Measurements from ENCODE around the gene ABCC4. TPM values are rescaled to one million over a fixed set of nuclear protein-coding genes. Genes with fewer than 3 reads are reported as not detected.

The ABCC4 gene
- total RNA-seq, 6 experiments from 2014 or later: 1.1 to 4.9 (median 3.8) TPM

DNA sequence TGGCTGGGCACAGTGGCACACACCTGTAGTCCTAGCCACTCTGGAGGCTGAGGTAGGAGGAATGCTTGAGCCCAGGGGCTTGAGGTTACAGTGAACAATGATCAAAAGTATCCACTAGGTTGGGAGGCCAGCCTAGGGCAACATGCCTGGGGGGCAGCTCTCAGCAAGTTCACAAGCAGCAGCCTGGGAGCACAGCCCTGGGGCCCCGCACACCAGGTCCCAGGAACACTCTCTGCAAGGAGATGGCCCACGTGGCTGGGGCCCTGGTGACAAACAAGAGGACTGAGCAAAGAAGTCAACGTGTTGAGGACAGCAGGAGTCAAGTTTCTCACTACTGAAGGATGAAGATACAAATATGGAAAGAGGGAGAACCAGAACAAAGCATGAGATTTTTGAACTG lies 39.3 kb downstream of the ABCC4 start:
- no peaks in the 10 kb centered on the region for H3K9me3 ChIP-seq
- DNase-seq: no peak
- no peak overlapping the region for H3K27ac ChIP-seq
- TF ChIP-seq, protein P1, sequence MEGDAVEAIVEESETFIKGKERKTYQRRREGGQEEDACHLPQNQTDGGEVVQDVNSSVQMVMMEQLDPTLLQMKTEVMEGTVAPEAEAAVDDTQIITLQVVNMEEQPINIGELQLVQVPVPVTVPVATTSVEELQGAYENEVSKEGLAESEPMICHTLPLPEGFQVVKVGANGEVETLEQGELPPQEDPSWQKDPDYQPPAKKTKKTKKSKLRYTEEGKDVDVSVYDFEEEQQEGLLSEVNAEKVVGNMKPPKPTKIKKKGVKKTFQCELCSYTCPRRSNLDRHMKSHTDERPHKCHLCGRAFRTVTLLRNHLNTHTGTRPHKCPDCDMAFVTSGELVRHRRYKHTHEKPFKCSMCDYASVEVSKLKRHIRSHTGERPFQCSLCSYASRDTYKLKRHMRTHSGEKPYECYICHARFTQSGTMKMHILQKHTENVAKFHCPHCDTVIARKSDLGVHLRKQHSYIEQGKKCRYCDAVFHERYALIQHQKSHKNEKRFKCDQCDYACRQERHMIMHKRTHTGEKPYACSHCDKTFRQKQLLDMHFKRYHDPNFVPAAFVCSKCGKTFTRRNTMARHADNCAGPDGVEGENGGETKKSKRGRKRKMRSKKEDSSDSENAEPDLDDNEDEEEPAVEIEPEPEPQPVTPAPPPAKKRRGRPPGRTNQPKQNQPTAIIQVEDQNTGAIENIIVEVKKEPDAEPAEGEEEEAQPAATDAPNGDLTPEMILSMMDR (IDR thresholded peaks at IDR 0.05): no peak
- no peak for TF ChIP-seq POLR2A (IDR thresholded peaks at IDR 0.05)
- ATAC-seq: no peak
- no peaks in the 10 kb centered on the region for H3K4me1 ChIP-seq
- no peaks in the 10 kb centered on the region for H3K36me3 ChIP-seq
- 65% methylated on average over 3 of the region's 3 CpGs for WGBS (ENCODE audit: insufficient coverage, low coverage, low lambda C conversion rate, missing lambda C conversion rate)
- intact Hi-C loops (cut with DNase I): no loop called here
- no peak overlapping the region for H3K4me3 ChIP-seq
- H3K27me3 ChIP-seq: no peaks in the 10 kb centered on the region

DNA sequence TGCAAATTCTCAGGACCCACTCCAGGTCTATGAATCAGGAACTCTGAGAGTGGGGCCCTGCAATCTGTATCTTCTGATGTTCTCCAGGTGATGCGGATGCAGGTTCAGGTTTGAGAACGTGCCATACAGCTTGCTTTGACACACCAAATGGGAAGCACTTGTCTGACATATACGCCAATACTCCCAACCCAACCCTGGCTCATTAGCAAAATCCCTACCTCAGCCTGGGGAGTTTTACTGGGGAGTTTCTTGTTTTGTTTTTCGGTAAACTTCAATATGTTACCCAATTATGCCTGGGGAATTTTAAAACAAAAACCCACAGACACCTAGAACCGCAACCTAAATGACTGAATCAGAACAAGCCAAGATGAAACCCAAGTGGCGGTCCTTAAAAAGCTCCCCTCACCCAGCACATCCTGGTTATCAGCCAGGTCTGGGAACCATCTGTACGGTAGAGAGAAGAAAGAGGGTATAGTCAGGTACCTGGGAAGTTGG lies 41.2 kb downstream of the ABCC4 start:
- Histone ChIP-seq H3K4me1 (no peaks in the 10 kb centered on the region), H3K4me3 (no peak overlapping the region), H3K27me3 (no peaks in the 10 kb centered on the region), H3K27ac (no peak overlapping the region), H3K9me3 (no peaks in the 10 kb centered on the region), H3K36me3 (no peaks in the 10 kb centered on the region)
- WGBS (ENCODE audit: insufficient coverage, low coverage, low lambda C conversion rate, missing lambda C conversion rate): 84% methylated on average over 6 of the region's 7 CpGs
- TF ChIP-seq, protein P1 (IDR thresholded peaks at IDR 0.05): no peak
- no peak for TF ChIP-seq POLR2A (IDR thresholded peaks at IDR 0.05)
- ATAC-seq (no peak), DNase-seq (no peak)
- intact Hi-C loops (cut with DNase I): no loop called here

DNA sequence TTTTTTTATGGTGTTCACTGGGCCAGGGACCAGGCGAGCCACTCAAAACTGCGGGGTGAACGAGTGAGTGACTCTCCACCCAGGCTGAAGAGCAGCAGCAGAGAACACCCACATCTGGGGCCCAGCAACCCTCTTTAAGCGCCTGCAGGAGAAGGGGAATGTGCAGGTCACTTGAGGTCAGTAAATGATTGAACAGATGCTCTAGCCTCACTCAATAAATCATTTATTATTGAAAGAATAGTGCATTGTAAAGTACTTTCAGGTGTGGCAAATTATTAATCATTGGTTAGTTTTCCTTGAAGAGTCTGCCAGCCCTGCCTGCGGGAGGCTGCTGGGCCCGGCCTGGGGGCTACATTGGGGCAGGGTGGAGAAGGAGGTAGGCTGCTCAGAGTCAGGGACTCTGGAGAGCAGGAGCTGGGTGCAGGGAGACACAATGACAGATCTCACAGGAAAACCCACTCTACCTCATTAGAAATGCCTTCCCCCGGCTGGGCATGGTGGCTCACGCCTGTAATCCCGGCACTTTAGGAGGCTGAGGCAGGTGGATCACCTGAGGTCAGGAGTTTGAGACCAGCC lies 42.5 kb downstream of the ABCC4 start:
- no peaks in the 10 kb centered on the region for H3K4me1 ChIP-seq
- no peak overlapping the region for H3K27ac ChIP-seq
- no peaks in the 10 kb centered on the region for H3K27me3 ChIP-seq
- no peak overlapping the region for H3K4me3 ChIP-seq
- no peak for TF ChIP-seq POLR2A (IDR thresholded peaks at IDR 0.05)
- TF ChIP-seq, protein P1 (IDR thresholded peaks at IDR 0.05): no peak
- no peaks in the 10 kb centered on the region for H3K9me3 ChIP-seq
- H3K36me3 ChIP-seq: no peaks in the 10 kb centered on the region
- WGBS (ENCODE audit: insufficient coverage, low coverage, low lambda C conversion rate, missing lambda C conversion rate): 64% methylated on average over 6 of the region's 9 CpGs
- DNase-seq: no peak
- intact Hi-C loops (cut with DNase I): no loop called here
- ATAC-seq: peak in 2 of 4 donors; percentile 41 to 49

DNA sequence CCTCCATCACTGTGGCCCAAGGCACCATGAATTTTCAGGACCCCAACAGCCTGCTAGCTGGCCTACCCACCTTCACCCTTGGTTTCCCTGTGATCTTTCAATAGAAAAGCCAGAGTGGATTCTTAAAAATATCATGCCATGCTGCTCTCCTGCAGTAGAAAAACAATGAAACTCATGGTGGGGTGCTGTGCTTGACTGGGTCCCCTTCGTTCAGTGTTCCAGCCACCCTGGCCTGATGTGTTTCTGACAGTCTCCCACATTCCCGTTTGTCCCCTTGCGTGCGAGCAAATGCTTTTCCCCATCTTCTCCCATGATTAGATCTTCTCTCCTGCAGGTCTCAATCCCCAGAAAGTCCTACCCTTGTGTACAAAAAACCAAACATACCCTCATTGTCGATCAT lies 43.2 kb downstream of the ABCC4 start:
- Histone ChIP-seq H3K4me1 (no peaks in the 10 kb centered on the region), H3K27ac (no peak overlapping the region), H3K9me3 (no peaks in the 10 kb centered on the region), H3K4me3 (no peak overlapping the region), H3K27me3 (no peaks in the 10 kb centered on the region), H3K36me3 (no peaks in the 10 kb centered on the region)
- intact Hi-C loops (cut with DNase I): no loop called here
- ATAC-seq (no peak), DNase-seq (no peak)
- 91% methylated on average over 4 of the region's 5 CpGs for WGBS (ENCODE audit: insufficient coverage, low coverage, low lambda C conversion rate, missing lambda C conversion rate)
- no peak for TF ChIP-seq POLR2A (IDR thresholded peaks at IDR 0.05)

DNA sequence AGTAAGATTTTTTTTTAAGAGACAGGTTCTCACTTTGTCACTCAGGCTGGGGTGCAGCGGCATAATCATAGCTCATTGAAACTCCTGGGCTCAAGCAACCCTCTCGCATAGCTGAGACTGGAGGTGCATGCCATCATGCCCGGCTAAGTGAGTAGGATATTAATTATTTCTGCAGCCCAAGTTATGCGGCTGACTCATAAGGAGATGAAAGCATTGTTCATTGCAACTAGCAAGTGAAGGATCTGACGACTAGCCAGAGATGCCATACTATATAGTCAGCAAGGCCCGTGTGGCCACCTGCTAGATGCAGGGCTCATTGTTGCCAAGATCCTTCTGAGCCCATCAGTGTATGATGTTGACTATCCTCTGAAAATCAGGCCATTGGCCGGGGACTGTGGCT lies 45.2 kb downstream of the ABCC4 start:
- intact Hi-C loops (cut with DNase I): no loop called here
- H3K4me1 ChIP-seq: no peaks in the 10 kb centered on the region
- H3K36me3 ChIP-seq: no peaks in the 10 kb centered on the region
- H3K27me3 ChIP-seq: no peaks in the 10 kb centered on the region
- H3K9me3 ChIP-seq: no peaks in the 10 kb centered on the region
- no peak for DNase-seq
- no peak overlapping the region for H3K4me3 ChIP-seq
- TF ChIP-seq, protein P1 (IDR thresholded peaks at IDR 0.05): no peak
- TF ChIP-seq POLR2A (IDR thresholded peaks at IDR 0.05): no peak
- WGBS (ENCODE audit: insufficient coverage, low coverage, low lambda C conversion rate, missing lambda C conversion rate): 100% methylated on average over 3 of the region's 7 CpGs
- H3K27ac ChIP-seq: no peak overlapping the region
- no peak for ATAC-seq
